NCI-H82 treated with DMSO at 0.1 percent for 48 hours (cell line): ENCODE results near the gene CALML4.
"Not testable (repeated sequence)": the region's sequence is repeated elsewhere in the genome, so short reads cannot be mapped to it uniquely, and the experiment has no call there.

ENCODE experiments used
- DNase-seq: peaks from one replicate; lab custom pipeline; 2025; ENCODE audit not compliant: unreplicated experiment; lab: John Stamatoyannopoulos, UW

Gene CALML4

GRCh38 chr15:68225442-68225841, 20.3 kb upstream of the CALML4 start:
- not testable (repeated sequence) for DNase-seq

DNA sequence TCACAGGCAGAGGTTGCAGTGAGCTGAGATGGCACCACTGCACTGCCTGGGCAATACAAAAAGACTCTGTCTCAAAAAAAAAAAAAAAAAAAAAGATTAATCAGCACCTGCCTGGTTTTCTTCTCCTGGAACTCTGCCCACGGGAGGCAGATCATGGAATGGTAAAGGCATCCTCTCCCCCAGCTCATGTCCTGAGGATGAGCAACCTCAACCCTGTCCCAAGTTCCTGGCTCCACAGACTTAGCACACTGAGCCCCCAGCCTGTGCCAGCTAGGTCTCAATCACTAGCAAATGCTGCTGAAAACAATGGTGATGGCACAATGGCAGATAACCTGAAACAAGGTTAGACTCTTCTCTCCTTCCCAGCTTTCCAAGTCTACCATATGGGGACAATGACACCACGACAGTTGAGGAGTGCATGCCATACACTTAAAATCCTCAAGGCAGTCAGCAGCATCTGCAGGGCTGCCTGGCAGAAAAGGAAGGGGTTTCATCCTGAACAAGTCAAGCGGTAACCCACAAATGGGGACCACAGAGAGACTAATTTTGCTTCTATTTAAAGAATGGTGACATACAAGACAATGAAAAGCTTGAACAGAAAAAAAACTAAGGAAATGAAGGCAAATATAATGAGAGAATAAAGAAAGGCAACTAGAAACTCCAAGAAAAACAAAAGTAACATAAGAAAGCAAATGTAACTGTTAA, 19.6 kb upstream of the CALML4 start:
- no peak for DNase-seq

GRCh38 chr15:68224108-68224507, 19.0 kb upstream of the CALML4 start:
- DNase-seq: no peak

GRCh38 chr15:68223171-68223570, 18.0 kb upstream of the CALML4 start:
- no peak for DNase-seq

DNA sequence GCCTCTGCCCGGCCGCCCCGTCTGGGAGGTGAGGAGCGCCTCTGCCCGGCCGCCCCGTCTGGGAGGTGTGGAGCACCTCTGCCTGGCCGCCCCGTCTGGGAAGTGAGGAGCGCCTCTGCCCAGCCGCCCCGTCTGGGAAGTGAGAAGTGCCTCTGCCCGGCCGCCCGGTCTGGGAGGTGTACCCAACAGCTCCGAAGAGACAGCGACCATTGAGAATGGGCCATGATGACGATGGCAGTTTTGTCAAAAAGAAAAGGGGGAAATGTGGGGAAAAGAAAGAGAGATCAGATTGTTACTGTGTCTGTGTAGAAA, 17.3 kb upstream of the CALML4 start:
- not testable (repeated sequence) for DNase-seq

- not testable (repeated sequence) for DNase-seq
Measured at GRCh38 chr15:68221530-68222431, 16.6 kb upstream of the CALML4 start.

DNA sequence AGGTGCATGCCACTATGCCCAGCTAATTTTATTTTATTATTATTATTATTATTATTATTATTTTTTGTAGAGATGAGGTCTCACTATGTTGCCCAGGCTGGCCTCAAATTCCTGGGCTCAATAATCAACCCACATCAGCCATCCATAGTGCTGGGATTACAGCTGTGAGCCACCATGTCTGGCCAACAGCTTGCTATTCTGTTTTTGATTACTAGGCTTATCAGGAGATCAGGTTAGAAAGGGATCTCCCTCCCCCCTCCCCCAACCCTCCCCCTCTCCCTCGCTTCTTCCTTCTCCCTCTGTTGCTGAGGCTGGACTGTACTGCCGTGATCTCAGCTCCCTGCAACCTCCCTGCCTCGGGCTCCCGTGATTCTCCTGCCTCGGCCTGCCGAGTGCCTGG, 15.8 kb upstream of the CALML4 start:
- no peak for DNase-seq

DNA sequence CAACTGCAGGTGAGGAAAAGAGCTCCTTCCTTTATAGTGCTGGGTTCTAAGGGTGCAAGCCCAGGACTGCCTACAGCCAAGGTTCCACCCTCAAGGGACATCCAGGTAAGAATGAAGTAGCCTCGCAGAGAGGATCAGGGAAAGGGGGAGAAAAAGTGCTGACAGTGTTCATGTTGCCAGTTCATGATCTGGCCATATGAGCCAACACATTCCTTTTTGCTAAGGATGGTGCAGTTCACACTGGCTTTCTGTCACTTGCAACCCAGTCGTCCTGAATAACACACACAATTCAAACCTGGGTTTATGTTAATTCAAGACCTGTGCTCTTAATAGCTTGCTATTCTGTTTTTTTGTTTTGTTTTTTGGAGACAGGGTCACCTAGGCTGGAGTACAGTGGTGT, 15.4 kb upstream of the CALML4 start:
- no peak for DNase-seq

DNA sequence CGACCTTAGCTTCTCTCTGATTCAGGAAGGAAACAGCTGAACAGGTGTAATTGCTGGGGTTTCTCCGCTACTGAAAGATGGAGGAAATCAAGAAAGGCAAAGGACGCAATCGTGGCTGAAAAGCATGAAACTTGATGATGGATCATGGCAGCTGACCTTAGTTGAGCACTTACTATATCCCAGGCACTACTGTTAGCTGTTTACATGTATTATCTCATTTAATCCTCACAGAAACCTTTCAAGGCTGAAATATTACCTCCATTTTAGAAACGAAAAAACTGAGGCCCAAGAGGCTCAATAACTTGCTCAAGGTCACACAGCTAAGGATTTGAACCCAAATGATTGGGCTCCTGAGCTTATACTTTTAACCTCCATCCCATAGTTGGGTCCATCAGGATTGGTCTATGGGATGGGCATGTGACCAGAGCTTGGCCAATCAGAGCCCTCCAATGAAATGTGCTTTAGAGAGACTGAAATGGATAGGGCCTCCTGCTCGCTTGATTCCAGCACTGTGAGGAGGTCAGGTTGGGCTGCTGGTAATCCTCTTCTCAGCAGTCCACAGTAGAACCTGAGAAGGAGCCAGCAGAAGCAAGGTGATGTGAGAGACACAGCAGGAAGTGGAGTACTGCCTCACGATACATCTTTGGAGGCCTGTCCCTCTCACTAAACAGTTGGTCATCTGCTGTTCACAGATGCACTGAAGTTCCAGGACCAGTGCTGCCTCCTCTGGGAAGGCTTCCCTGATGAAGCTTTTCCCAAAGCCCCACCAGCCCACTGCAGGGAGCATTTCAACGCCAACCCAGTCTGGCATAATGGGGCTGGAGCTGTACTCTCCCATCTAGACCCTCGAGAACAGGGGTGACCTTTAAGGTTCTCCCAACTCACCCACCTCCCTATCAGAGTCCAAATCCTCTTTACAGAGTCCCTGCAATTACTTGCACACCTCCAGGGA, 14.0 kb upstream of the CALML4 start:
- DNase-seq: no peak

DNA sequence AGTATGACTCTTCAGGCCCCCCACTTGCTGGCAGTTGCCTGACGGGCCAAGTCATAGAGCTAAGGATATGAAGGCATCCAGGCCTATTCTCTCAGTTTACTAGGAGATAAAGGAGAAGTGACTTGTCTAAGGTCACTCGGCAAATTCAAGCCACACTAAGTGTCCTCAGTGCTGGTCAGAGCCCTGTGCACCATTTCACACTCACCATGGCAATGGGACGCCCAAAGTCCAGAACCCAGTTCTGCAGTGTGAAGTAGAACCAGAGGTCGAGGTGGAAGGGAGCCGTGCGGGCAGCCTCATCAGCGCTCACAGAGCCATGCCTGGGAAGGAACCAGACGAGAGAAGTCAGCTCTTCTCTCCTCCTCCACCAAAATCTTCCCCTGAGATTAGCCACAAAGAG, 13.2 kb upstream of the CALML4 start:
- DNase-seq: no peak

DNA sequence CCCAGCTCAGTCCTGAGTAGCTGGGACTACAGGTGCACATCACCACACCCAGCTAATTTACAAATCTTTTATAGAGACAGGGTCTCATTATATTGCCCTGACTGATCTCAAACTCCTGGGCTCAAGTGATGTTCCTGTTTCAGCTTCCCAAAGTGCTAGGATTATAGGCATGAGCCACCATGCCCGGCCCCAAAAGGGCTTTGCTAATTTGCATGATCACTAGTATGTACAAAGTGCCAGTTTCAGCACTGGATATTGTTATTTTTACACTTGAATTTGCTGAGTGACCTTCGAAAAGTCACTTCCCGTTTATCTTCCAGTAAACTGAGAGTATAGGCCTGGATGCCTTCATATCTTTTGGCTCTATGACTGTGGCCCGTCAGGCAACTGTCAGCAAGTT, 12.2 kb upstream of the CALML4 start:
- DNase-seq: no peak

DNA sequence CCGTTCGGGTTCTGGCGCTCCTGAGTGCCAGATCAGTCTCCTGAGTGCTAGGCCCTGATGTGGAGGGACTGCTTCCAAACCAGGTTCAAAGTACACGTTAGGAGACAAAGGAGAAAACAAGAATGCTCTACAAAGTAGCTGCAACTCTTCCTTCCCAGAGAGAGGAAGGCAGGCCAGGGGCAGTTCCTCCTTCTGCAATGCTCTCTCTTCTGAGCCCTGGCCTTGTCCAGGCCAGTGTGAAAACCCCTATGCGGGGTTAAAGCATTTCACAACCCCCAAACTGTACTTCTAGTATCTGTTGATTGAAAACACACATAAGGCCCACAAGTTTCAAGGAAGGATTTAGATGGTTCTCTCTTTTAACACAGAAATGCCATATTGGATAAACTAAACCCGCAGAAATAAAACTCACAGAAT, 9.7 kb upstream of the CALML4 start:
- DNase-seq: no peak

DNA sequence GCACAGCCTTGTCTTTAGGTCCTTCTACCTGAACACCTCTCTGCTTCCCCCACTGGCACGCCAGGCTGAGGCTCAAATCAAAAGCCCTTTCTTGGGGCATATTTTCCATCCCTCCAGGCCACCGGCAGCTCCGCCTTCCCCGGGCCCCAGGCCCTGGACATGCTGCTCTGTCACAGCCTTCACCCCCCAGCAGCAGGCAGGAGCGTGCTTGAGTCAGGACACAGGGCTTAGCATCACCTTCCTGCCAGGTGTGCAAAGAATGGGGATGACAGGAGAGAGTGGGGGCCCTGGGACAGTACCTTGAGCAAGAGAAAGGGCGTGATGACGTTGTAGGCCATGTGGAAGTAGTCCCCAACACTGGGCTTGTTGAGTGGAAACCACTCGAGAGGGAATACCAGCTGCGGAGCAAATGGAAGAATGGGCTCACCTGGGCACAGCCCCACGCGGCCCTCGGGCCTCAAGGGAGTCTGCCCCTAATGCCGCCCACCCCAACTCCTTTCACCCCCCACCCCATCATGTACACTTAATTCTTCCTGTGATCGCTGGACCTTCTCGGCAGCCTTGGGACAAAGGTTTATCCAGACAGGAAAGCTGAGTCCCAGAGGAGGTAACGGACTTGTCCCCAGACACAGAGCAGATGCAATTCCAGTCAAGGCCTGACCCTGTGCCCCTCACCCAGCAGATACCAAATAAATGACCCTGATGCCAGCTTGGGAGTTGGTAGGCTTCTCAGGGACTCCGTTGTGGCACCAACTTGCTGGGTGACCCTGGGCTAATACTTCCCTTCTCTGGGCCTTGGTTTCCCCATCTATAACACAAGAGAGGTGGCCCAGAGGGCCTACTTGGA, 9.1 kb upstream of the CALML4 start:
- DNase-seq: no peak

DNA sequence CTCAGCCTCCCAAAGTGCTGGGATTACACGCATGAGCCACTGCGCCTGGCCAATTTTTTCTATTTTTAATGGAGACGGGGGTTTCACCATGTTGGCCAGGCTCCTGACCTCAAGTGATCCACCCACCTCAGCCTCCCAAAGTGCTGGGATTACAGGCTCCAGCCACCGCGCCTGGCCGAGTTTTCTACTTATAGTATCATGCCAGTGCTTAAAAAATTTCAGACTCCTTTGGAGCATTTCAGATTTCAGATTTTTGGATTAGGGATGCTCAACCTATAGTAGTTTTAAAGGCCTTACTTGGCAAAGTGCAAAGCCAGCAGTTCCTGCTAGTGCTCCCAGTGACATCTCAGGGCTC, 8.3 kb upstream of the CALML4 start:
- not testable (repeated sequence) for DNase-seq

GRCh38 chr15:68211656-68212320, 6.7 kb upstream of the CALML4 start:
- DNase-seq: no peak

- peak; percentile 24 for DNase-seq
Measured at GRCh38 chr15:68210821-68211655, 5.9 kb upstream of the CALML4 start.

- DNase-seq: no peak
Measured at GRCh38 chr15:68210409-68210756, 5.3 kb upstream of the CALML4 start.

GRCh38 chr15:68209735-68210408, 4.7 kb upstream of the CALML4 start:
- DNase-seq: no peak

- no peak for DNase-seq
Measured at GRCh38 chr15:68209272-68209671, 4.1 kb upstream of the CALML4 start.
